Effector memory CD8-positive, alpha-beta T cell (primary cell): Measurements from ENCODE around the gene SCN2B.
A peak's percentile ranks its signal among the peaks of the same experiment; 100 is the strongest.
"Not testable (repeated sequence)": the region's sequence is repeated elsewhere in the genome, so short reads cannot be mapped to it uniquely, and the experiment has no call there.

ENCODE experiments used
- ATAC-seq: fragments of 150-1000 bp; cut with Tn5 transposase; replicated peaks from 2 replicates; pipeline ENCODE4 v1.10.0; 2021; ENCODE audit warnings: mild to moderate bottlenecking, moderate library complexity
- DNase-seq, 3 experiments: peaks; one replicate each; pipeline ENCODE4 v3.0.0; 2021
- H3K27ac Mint-ChIP-seq, 2 donors: one replicate each; pipeline ENCODE4 v1.8.0; 2022; ENCODE audit warnings: mild to moderate bottlenecking in 2 of 2, mixed read lengths in 2 of 2, moderate library complexity in 2 of 2
- H3K27me3 Mint-ChIP-seq, 2 donors: one replicate each; pipeline ENCODE4 v1.8.0; 2022; ENCODE audit warnings: mixed read lengths in 2 of 2
- H3K36me3 Mint-ChIP-seq: one replicate; pipeline ENCODE4 v1.8.0; 2022; ENCODE audit warnings: mild to moderate bottlenecking, moderate library complexity, mixed read lengths; ENCODE audit not compliant: insufficient read depth
- H3K4me1 Mint-ChIP-seq, 2 donors: one replicate each; pipeline ENCODE4 v1.8.0; 2022; ENCODE audit warnings: low read depth in 2 of 2, mixed read lengths in 2 of 2
- H3K4me3 Mint-ChIP-seq, 2 donors: one replicate each; pipeline ENCODE4 v1.8.0; 2022; ENCODE audit warnings: mild to moderate bottlenecking in 2 of 2, mixed read lengths in 2 of 2, moderate library complexity in 2 of 2
- H3K9me3 Mint-ChIP-seq, 2 donors: one replicate each; pipeline ENCODE4 v1.8.0; 2022; ENCODE audit warnings: mixed read lengths in 2 of 2

Gene SCN2B

GRCh38 chr11:118200901-118201680 lies 24.7 kb upstream of the SCN2B start:
- Mint-ChIP-seq H3K4me3 (no peak overlapping the region), H3K27ac (no peak overlapping the region), H3K9me3 (no peaks in the 10 kb centered on the region), H3K27me3 (no peaks in the 10 kb centered on the region), H3K4me1 (peaks cover 17 to 20% of the 10 kb centered on the region in 2 donors), H3K36me3 (peaks cover 34% of the 10 kb centered on the region)
- DNase-seq, result peak in 2 of 3 experiments; percentile 27 to 32
- peak; percentile 66 for ATAC-seq

GRCh38 chr11:118200497-118200896 lies 24.1 kb upstream of the SCN2B start:
- H3K27me3 Mint-ChIP-seq, result no peaks in the 10 kb centered on the region
- peaks cover 32% of the 10 kb centered on the region for H3K36me3 Mint-ChIP-seq
- H3K9me3 Mint-ChIP-seq, result no peaks in the 10 kb centered on the region
- no peak for ATAC-seq
- no peak overlapping the region for H3K4me3 Mint-ChIP-seq
- no peak for DNase-seq
- peak overlapping the region in 1 of 2 donors; percentile 72 for H3K27ac Mint-ChIP-seq
- peaks cover 11 to 14% of the 10 kb centered on the region in 2 donors for H3K4me1 Mint-ChIP-seq

GRCh38 chr11:118199135-118199534 lies 22.7 kb upstream of the SCN2B start:
- H3K36me3 Mint-ChIP-seq, result peaks cover 41% of the 10 kb centered on the region

GRCh38 chr11:118198370-118198769 lies 21.9 kb upstream of the SCN2B start:
- Mint-ChIP-seq H3K9me3 (no peaks in the 10 kb centered on the region), H3K4me1 (peaks cover 13% of the 10 kb centered on the region in 2 donors), H3K4me3 (peak overlapping the region in 1 of 2 donors; percentile 15), H3K27ac (peak overlapping the region; percentile 23 to 61), H3K36me3 (peaks cover 49% of the 10 kb centered on the region), H3K27me3 (no peaks in the 10 kb centered on the region)
- ATAC-seq (peak; percentile 30), DNase-seq (peak; percentile 80 to 81 (median 80))

More at GRCh38 chr11:118199135-118199534, 22.7 kb upstream of the SCN2B start:
- peak overlapping the region in 1 of 2 donors; percentile 61 for H3K27ac Mint-ChIP-seq
- peaks cover 13% of the 10 kb centered on the region in 2 donors for H3K4me1 Mint-ChIP-seq
- H3K27me3 Mint-ChIP-seq, result no peaks in the 10 kb centered on the region
- no peaks in the 10 kb centered on the region for H3K9me3 Mint-ChIP-seq
- peak overlapping the region in 1 of 2 donors; percentile 15 for H3K4me3 Mint-ChIP-seq
- ATAC-seq, result no peak
- no peak for DNase-seq

- no peak for DNase-seq
- ATAC-seq, result no peak
- Mint-ChIP-seq H3K4me3 (no peak overlapping the region), H3K4me1 (peaks cover 9 to 10% of the 10 kb centered on the region in 2 donors), H3K27me3 (peaks cover under 1 to 5% of the 10 kb centered on the region in 2 donors), H3K9me3 (no peaks in the 10 kb centered on the region), H3K27ac (peak overlapping the region in 1 of 2 donors; percentile 38), H3K36me3 (peaks cover 57% of the 10 kb centered on the region)
Observed at GRCh38 chr11:118194835-118195627, 18.6 kb upstream of the SCN2B start.

GRCh38 chr11:118193910-118194566 lies 17.6 kb upstream of the SCN2B start:
- ATAC-seq, result no peak
- Mint-ChIP-seq H3K4me1 (peaks cover 5 to 8% of the 10 kb centered on the region in 2 donors), H3K4me3 (no peak overlapping the region), H3K27ac (no peak overlapping the region), H3K9me3 (no peaks in the 10 kb centered on the region), H3K27me3 (peaks cover 10 to 15% of the 10 kb centered on the region in 2 donors), H3K36me3 (peaks cover 53% of the 10 kb centered on the region)
- no peak for DNase-seq

GRCh38 chr11:118192817-118193216 lies 16.4 kb upstream of the SCN2B start:
- not testable (repeated sequence) for H3K9me3 Mint-ChIP-seq, H3K4me1 Mint-ChIP-seq, DNase-seq, H3K4me3 Mint-ChIP-seq, ATAC-seq
- Mint-ChIP-seq H3K27ac (peak overlapping the region in 1 of 2 donors; percentile 17), H3K27me3 (peaks cover 10 to 16% of the 10 kb centered on the region in 2 donors), H3K36me3 (peaks cover 43% of the 10 kb centered on the region)

GRCh38 chr11:118190942-118191506 lies 14.6 kb upstream of the SCN2B start:
- not testable (repeated sequence) for H3K9me3 Mint-ChIP-seq, H3K4me1 Mint-ChIP-seq, H3K4me3 Mint-ChIP-seq, ATAC-seq, DNase-seq
- H3K36me3 Mint-ChIP-seq, result peaks cover 30% of the 10 kb centered on the region
- H3K27me3 Mint-ChIP-seq, result peaks cover 22 to 23% of the 10 kb centered on the region in 2 donors
- H3K27ac Mint-ChIP-seq, result peak overlapping the region in 1 of 2 donors; percentile 41

- no peaks in the 10 kb centered on the region for H3K4me1 Mint-ChIP-seq
- H3K36me3 Mint-ChIP-seq, result no peaks in the 10 kb centered on the region
- H3K27ac Mint-ChIP-seq, result no peak overlapping the region
- ATAC-seq (no peak), DNase-seq (no peak)
- peaks cover 23 to 27% of the 10 kb centered on the region in 2 donors for H3K27me3 Mint-ChIP-seq
- H3K4me3 Mint-ChIP-seq, result no peak overlapping the region
- no peaks in the 10 kb centered on the region for H3K9me3 Mint-ChIP-seq
Observed at GRCh38 chr11:118186346-118187107, 10.1 kb upstream of the SCN2B start.

GRCh38 chr11:118184784-118185579 lies 8.5 kb upstream of the SCN2B start:
- H3K36me3 Mint-ChIP-seq, result no peaks in the 10 kb centered on the region
- no peak for ATAC-seq
- H3K27ac Mint-ChIP-seq, result no peak overlapping the region
- no peaks in the 10 kb centered on the region for H3K4me1 Mint-ChIP-seq
- H3K27me3 Mint-ChIP-seq, result peaks cover 19 to 31% of the 10 kb centered on the region in 2 donors
- no peak for DNase-seq
- H3K9me3 Mint-ChIP-seq, result no peaks in the 10 kb centered on the region
- H3K4me3 Mint-ChIP-seq, result no peak overlapping the region

- not testable (repeated sequence) for H3K27ac Mint-ChIP-seq, DNase-seq, H3K9me3 Mint-ChIP-seq, ATAC-seq, H3K4me1 Mint-ChIP-seq, H3K36me3 Mint-ChIP-seq, H3K4me3 Mint-ChIP-seq
- H3K27me3 Mint-ChIP-seq, result peaks cover 13 to 29% of the 10 kb centered on the region in 2 donors
Observed at GRCh38 chr11:118183691-118184090, 7.3 kb upstream of the SCN2B start.

GRCh38 chr11:118180300-118180703 lies 3.9 kb upstream of the SCN2B start:
- Mint-ChIP-seq H3K4me3 (no peak overlapping the region), H3K36me3 (no peaks in the 10 kb centered on the region), H3K9me3 (no peaks in the 10 kb centered on the region), H3K27me3 (peaks cover 17 to 35% of the 10 kb centered on the region in 2 donors), H3K27ac (no peak overlapping the region), H3K4me1 (no peaks in the 10 kb centered on the region)
- ATAC-seq (no peak), DNase-seq (no peak)
